OCI-LY7 (cell line): Measurements from ENCODE around the gene MRPL36. TPM values are rescaled to one million over a fixed set of nuclear protein-coding genes. Genes with fewer than 3 reads are reported as not detected.

Experiments used
- BruUV-seq: library from RNA; stranded (reverse); fragments of 400-500 nt; replicated peaks from 2 replicates; lab custom pipeline; 2021; lab: Mats Ljungman, UMichigan
- CTCF ChIA-PET: fragments of 300-600 bp; sonication (Branson Sonifier 250); formaldehyde crosslinking; loops from one replicate; lab custom pipeline; 2022; ENCODE audit warnings: antibody characterized with exemption; ENCODE audit not compliant: unreplicated experiment; lab: Charles Lee
- POLR2A ChIA-PET: fragments of 300-600 bp; sonication (Branson Sonifier 250); formaldehyde crosslinking; loops from one replicate; lab custom pipeline; 2022; ENCODE audit warnings: antibody characterized with exemption; lab: Charles Lee
- DNase-seq: peaks from one replicate; pipeline ENCODE4 v3.0.0-alpha.2; 2015; ENCODE audit warnings: low spot score
- H2AFZ ChIP-seq: fragments of 200-600 bp; sonication (generic), shearing (Covaris generic); 2 replicates; pipeline ENCODE4 v1.6.1; 2014; ENCODE audit warnings: mild to moderate bottlenecking, antibody characterized with exemption, low read length, moderate library complexity
- H3K27ac ChIP-seq: fragments of 200-600 bp; sonication (generic); 2 replicates; pipeline ENCODE4 v1.5.1; 2014; ENCODE audit warnings: mixed run types, low read depth, mild to moderate bottlenecking, moderate library complexity, low read length, inconsistent platforms; ENCODE audit not compliant: poor library complexity, severe bottlenecking
- H3K36me3 ChIP-seq: fragments of 200-600 bp; sonication (generic); 2 replicates; pipeline ENCODE4 v1.6.1; 2014; ENCODE audit warnings: mild to moderate bottlenecking, antibody characterized with exemption, low read length, moderate library complexity, mixed read lengths; ENCODE audit not compliant: insufficient read depth
- H3K4me1 ChIP-seq: fragments of 200-600 bp; sonication (generic); 2 replicates; pipeline ENCODE4 v1.5.1; 2014; ENCODE audit warnings: mild to moderate bottlenecking, low read length; ENCODE audit not compliant: insufficient read depth, poor library complexity, severe bottlenecking
- H3K4me2 ChIP-seq: fragments of 200-600 bp; sonication (generic); 2 replicates; pipeline ENCODE4 v1.6.1; 2014; ENCODE audit warnings: mild to moderate bottlenecking, low read length
- H3K4me3 ChIP-seq: fragments of 200-600 bp; sonication (generic); 2 replicates; pipeline ENCODE4 v1.5.1; 2014; ENCODE audit warnings: mild to moderate bottlenecking, low read depth, low read length; ENCODE audit not compliant: poor library complexity, severe bottlenecking
- H3K79me2 ChIP-seq: fragments of 200-600 bp; sonication (generic); 2 replicates; pipeline ENCODE4 v1.6.1; 2016; ENCODE audit warnings: low read depth, mild to moderate bottlenecking, low read length, moderate library complexity, mixed read lengths; ENCODE audit not compliant: insufficient read depth
- H3K9me2 ChIP-seq: fragments of 200-600 bp; sonication (generic); 2 replicates; pipeline ENCODE4 v1.6.1; 2016; ENCODE audit warnings: mild to moderate bottlenecking, low read length, mixed read lengths; ENCODE audit not compliant: insufficient read depth
- H3K9me3 ChIP-seq: fragments of 200-600 bp; sonication (generic); 2 replicates; pipeline ENCODE4 v1.6.1; 2014; ENCODE audit warnings: mild to moderate bottlenecking, mixed run types, low read length, mixed read lengths
- H4K20me1 ChIP-seq: fragments of 200-600 bp; sonication (generic); 2 replicates; pipeline ENCODE4 v1.6.1; 2014; ENCODE audit warnings: mild to moderate bottlenecking, antibody characterized with exemption, low read length, moderate library complexity, mixed read lengths; ENCODE audit not compliant: insufficient read depth
- EZH2phosphoT487 ChIP-seq: fragments of 200-600 bp; sonication (generic); IDR thresholded peaks from 2 replicates; pipeline ENCODE4 v1.6.1; 2018; ENCODE audit warnings: low read depth, borderline replicate concordance, mild to moderate bottlenecking, mixed run types, antibody characterized with exemption, low read length, moderate library complexity, mixed read lengths
- intact Hi-C: fragments of 100-400 bp; cut with micrococcal nuclease; formaldehyde crosslinking; loops from one replicate; pipeline ENCODE4 v1.10.0; 2022; ENCODE audit not compliant: unreplicated experiment
- total RNA-seq, 2 experiments: library from RNA; depleted of rRNA in 1 of 2; stranded (reverse); fragments of >200 nt in 1 of 2; shearing (Covaris generic) in 1 of 2; gene quantifications; 2 replicates each; pipeline ENCODE4 v1.2.3, GENCODE V29; 2014 to 2022
- TF ChIP-seq, protein P1 (sequence below): fragments of 200-600 bp; sonication (generic); conservative IDR thresholded peaks from 2 replicates; pipeline ENCODE4 v1.5.1; 2014; ENCODE audit warnings: mild to moderate bottlenecking, antibody characterized with exemption, low read length, moderate library complexity, mixed read lengths

Gene MRPL36
- total RNA-seq, 2 experiments from 2014 or later: 91.7 to 93.8 TPM

DNA sequence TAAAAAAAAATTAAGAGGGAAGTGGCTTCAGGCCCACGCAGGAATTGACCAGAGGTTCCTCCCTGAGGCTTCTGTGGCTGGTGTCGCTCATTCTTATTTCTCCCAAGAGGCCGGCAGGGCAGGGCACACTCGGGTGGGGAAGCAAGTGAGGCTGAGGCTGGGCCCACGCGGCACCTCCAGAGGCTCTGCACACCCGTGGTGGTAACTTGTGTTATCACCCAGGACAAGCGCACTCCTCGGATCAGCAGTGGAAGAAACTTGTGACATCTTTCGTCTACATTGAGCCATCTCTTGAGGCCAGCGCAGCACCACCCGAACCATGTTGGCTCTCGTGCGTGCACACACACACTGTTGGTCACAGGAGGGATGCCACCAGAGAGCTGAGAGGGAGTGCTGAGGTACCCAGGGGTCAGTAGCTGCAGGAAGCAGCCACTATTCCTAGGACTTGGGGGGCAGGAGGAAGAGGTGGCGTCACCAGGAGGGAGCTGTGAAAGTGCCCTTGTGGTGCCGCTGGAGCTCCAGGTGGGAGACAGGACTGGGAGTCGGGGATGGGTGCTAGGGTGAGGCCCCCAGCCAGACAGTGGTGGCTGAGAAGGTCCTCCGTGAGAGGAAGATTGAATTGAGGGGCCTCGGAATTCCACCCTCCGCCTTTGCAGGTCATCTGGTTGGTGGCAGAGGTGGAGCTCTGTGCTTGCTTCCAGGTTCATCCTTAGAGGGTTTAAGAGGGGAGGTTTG, 8.0 kb upstream of the MRPL36 start:
- TF ChIP-seq, protein P1, sequence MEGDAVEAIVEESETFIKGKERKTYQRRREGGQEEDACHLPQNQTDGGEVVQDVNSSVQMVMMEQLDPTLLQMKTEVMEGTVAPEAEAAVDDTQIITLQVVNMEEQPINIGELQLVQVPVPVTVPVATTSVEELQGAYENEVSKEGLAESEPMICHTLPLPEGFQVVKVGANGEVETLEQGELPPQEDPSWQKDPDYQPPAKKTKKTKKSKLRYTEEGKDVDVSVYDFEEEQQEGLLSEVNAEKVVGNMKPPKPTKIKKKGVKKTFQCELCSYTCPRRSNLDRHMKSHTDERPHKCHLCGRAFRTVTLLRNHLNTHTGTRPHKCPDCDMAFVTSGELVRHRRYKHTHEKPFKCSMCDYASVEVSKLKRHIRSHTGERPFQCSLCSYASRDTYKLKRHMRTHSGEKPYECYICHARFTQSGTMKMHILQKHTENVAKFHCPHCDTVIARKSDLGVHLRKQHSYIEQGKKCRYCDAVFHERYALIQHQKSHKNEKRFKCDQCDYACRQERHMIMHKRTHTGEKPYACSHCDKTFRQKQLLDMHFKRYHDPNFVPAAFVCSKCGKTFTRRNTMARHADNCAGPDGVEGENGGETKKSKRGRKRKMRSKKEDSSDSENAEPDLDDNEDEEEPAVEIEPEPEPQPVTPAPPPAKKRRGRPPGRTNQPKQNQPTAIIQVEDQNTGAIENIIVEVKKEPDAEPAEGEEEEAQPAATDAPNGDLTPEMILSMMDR: no peak
- TF ChIP-seq EZH2phosphoT487: no peak
- ChIA-PET CTCF (no interaction called here), POLR2A (interaction anchor here (1.2 kb wide), 1 partner anchor 15 kb away, joined by 5 read pairs; no protein-coding TSS in a partner anchor)
- Histone ChIP-seq H3K4me2 (no peak overlapping the region), H3K27ac (no peak overlapping the region), H4K20me1 (no peaks in the 10 kb centered on the region; the same call in 1 of the 2 replicates), H3K9me3 (no peaks in the 10 kb centered on the region), H3K36me3 (peaks cover 100% of the 10 kb centered on the region), H3K79me2 (peaks cover 42% of the 10 kb centered on the region), H3K4me3 (no peak overlapping the region), H3K4me1 (peaks cover 2% of the 10 kb centered on the region), H2AFZ (no peak overlapping the region), H3K9me2 (no peaks in the 10 kb centered on the region)
- intact Hi-C loops: no loop called here
- BruUV-seq: no TSS peak
- no peak for DNase-seq

DNA sequence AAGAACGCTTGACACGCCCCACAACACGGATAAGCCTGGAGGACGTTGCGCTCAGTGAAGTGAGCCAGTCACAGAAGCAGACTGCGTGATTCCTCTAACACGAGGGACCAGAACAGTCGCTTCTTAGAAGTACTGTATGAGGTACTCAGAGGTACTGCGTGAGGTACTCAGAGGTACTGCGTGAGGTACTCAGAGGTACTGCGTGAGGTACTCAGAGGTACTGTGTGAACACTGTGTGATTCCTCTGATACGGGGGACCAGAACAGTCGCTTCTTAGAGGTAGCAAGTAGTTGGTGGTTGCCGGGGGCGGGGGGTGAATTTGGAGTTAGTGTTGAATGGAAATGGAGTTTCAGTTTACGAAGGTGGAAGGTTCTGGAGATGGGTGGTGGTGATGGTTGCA, 7.3 kb upstream of the MRPL36 start:
- Histone ChIP-seq H3K36me3 (peaks cover 96% of the 10 kb centered on the region), H3K9me2 (no peaks in the 10 kb centered on the region), H3K4me1 (peaks cover 9% of the 10 kb centered on the region), H3K9me3 (no peaks in the 10 kb centered on the region), H3K4me2 (no peak overlapping the region), H3K79me2 (peaks cover 48% of the 10 kb centered on the region), H3K4me3 (no peak overlapping the region), H4K20me1 (no peaks in the 10 kb centered on the region; the same call in 1 of the 2 replicates), H2AFZ (no peak overlapping the region), H3K27ac (no peak overlapping the region)
- intact Hi-C loops: no loop called here
- ChIA-PET POLR2A (no interaction called here), CTCF (no interaction called here)
- no peak for TF ChIP-seq EZH2phosphoT487
- TF ChIP-seq, protein P1: no peak
- DNase-seq: no peak
- BruUV-seq: no TSS peak

GRCh38 chr5:1806199-1806598, 6.6 kb upstream of the MRPL36 start:
- H3K79me2 ChIP-seq: peaks cover 50% of the 10 kb centered on the region
- DNase-seq: no peak
- no peaks in the 10 kb centered on the region for H3K9me2 ChIP-seq
- no peak for TF ChIP-seq EZH2phosphoT487
- TF ChIP-seq, protein P1: no peak
- POLR2A ChIA-PET: no interaction called here
- no peak overlapping the region for H3K4me3 ChIP-seq
- no peak overlapping the region for H3K4me2 ChIP-seq
- H4K20me1 ChIP-seq: no peaks in the 10 kb centered on the region; the same call in 1 of the 2 replicates
- peaks cover 9% of the 10 kb centered on the region for H3K4me1 ChIP-seq
- CTCF ChIA-PET: no interaction called here
- no peaks in the 10 kb centered on the region for H3K9me3 ChIP-seq
- no peak overlapping the region for H3K27ac ChIP-seq
- peaks cover 88% of the 10 kb centered on the region for H3K36me3 ChIP-seq
- H2AFZ ChIP-seq: no peak overlapping the region
- intact Hi-C loops: no loop called here
- no TSS peak for BruUV-seq
